ENCODE measurements around the gene IL20.

IL20 gene

GRCh38 chr1:206864939-206865671, at the start of gene IL20:
IL20 (plus strand) TSS chr1:206865623; CDS start chr1:206865853, 230 bp downstream.
- DNase-seq, result peak; percentile 79

- DNase-seq, result no peak
These were observed 48.8 kb upstream of the IL20 start for GRCh38 chr1:206816390-206817287.

- no peak for DNase-seq
These were observed 43.9 kb upstream of the IL20 start for GRCh38 chr1:206821493-206821892.

- DNase-seq, result no peak
These were observed 41.7 kb upstream of the IL20 start for GRCh38 chr1:206823727-206824126.

GRCh38 chr1:206824331-206824730, 41.1 kb upstream of the IL20 start:
- DNase-seq, result peak; percentile 34

- no peak for DNase-seq
These were observed 39.0 kb upstream of the IL20 start for GRCh38 chr1:206826394-206826793.

- DNase-seq, result no peak
These were observed 37.4 kb upstream of the IL20 start for GRCh38 chr1:206828061-206828460.

GRCh38 chr1:206828765-206829164, 36.7 kb upstream of the IL20 start:
- DNase-seq, result no peak

- DNase-seq, result no peak
These were observed 36.1 kb upstream of the IL20 start for GRCh38 chr1:206829282-206829681.

GRCh38 chr1:206829875-206830274, 35.5 kb upstream of the IL20 start:
- DNase-seq, result no peak

GRCh38 chr1:206831650-206832049, 33.8 kb upstream of the IL20 start:
- no peak for DNase-seq

- DNase-seq, result no peak
These were observed 33.0 kb upstream of the IL20 start for GRCh38 chr1:206832352-206832880.

GRCh38 chr1:206833106-206833680, 32.2 kb upstream of the IL20 start:
- no peak for DNase-seq

- DNase-seq, result no peak
These were observed 31.6 kb upstream of the IL20 start for GRCh38 chr1:206833801-206834200.

- DNase-seq, result no peak
These were observed 31.2 kb upstream of the IL20 start for GRCh38 chr1:206834217-206834616.

GRCh38 chr1:206834711-206835110, 30.7 kb upstream of the IL20 start:
- DNase-seq, result peak; percentile 39

GRCh38 chr1:206835186-206835585, 30.2 kb upstream of the IL20 start:
- DNase-seq, result no peak

GRCh38 chr1:206836111-206836510, 29.3 kb upstream of the IL20 start:
- DNase-seq, result peak; percentile 42

GRCh38 chr1:206839006-206839560, 26.3 kb upstream of the IL20 start:
- no peak for DNase-seq

GRCh38 chr1:206839857-206840256, 25.6 kb upstream of the IL20 start:
- DNase-seq, result peak; percentile 90

GRCh38 chr1:206841609-206842323, 23.7 kb upstream of the IL20 start:
- no peak for DNase-seq

- no peak for DNase-seq
These were observed 22.6 kb upstream of the IL20 start for GRCh38 chr1:206842854-206843253.

Data from HCEC 1CT (cell line).